ENCODE results near the gene CDK5RAP2. TPM values are rescaled to one million over a fixed set of nuclear protein-coding genes. Genes with fewer than 3 reads are reported as not detected.

Gene CDK5RAP2
- total RNA-seq, 2 experiments from 2014 or later: 107 to 124 TPM

- Mint-ChIP-seq H3K4me3 (no peak overlapping the region), H3K27ac (no peak overlapping the region), H3K36me3 (ENCODE audit: low read depth) (peaks cover 6% of the 10 kb centered on the region), H3K9me3 (ENCODE audit: insufficient read depth) (no peaks in the 10 kb centered on the region), H3K4me1 (ENCODE audit: low read depth) (no peaks in the 10 kb centered on the region), H3K27me3 (ENCODE audit: low read depth) (no peaks in the 10 kb centered on the region)
- DNase-seq (no peak), ATAC-seq (no peak)
- ChIA-PET CTCF (no interaction called here), POLR2A (no interaction called here)
Observed at GRCh38 chr9:120377268-120378159, 202.5 kb downstream of the CDK5RAP2 start.

- no peaks in the 10 kb centered on the region for H3K9me3 Mint-ChIP-seq (ENCODE audit: insufficient read depth)
- no peaks in the 10 kb centered on the region for H3K4me1 Mint-ChIP-seq (ENCODE audit: low read depth)
- H3K36me3 Mint-ChIP-seq (ENCODE audit: low read depth): peaks cover 6% of the 10 kb centered on the region
- H3K4me3 Mint-ChIP-seq: no peak overlapping the region
- ATAC-seq: no peak
- H3K27me3 Mint-ChIP-seq (ENCODE audit: low read depth): no peaks in the 10 kb centered on the region
- DNase-seq: no peak
- H3K27ac Mint-ChIP-seq: no peak overlapping the region
- POLR2A ChIA-PET: no interaction called here
- CTCF ChIA-PET: no interaction called here
Observed at GRCh38 chr9:120376101-120376500, 203.9 kb downstream of the CDK5RAP2 start.

GRCh38 chr9:120375316-120375715, 204.7 kb downstream of the CDK5RAP2 start:
- ChIA-PET CTCF (no interaction called here), POLR2A (no interaction called here)
- peaks cover 6% of the 10 kb centered on the region for H3K36me3 Mint-ChIP-seq (ENCODE audit: low read depth)

GRCh38 chr9:120374817-120375216, 205.2 kb downstream of the CDK5RAP2 start:
- H3K9me3 Mint-ChIP-seq (ENCODE audit: insufficient read depth): no peaks in the 10 kb centered on the region
- no peak overlapping the region for H3K27ac Mint-ChIP-seq
- no peak overlapping the region for H3K4me3 Mint-ChIP-seq
- ATAC-seq (no peak), DNase-seq (no peak)
- peaks cover 6% of the 10 kb centered on the region for H3K36me3 Mint-ChIP-seq (ENCODE audit: low read depth)
- ChIA-PET POLR2A (no interaction called here), CTCF (no interaction called here)
- no peaks in the 10 kb centered on the region for H3K4me1 Mint-ChIP-seq (ENCODE audit: low read depth)
- no peaks in the 10 kb centered on the region for H3K27me3 Mint-ChIP-seq (ENCODE audit: low read depth)

More at GRCh38 chr9:120375316-120375715, 204.7 kb downstream of the CDK5RAP2 start:
- DNase-seq (no peak), ATAC-seq (no peak)
- no peaks in the 10 kb centered on the region for H3K4me1 Mint-ChIP-seq (ENCODE audit: low read depth)
- H3K4me3 Mint-ChIP-seq: no peak overlapping the region
- no peaks in the 10 kb centered on the region for H3K9me3 Mint-ChIP-seq (ENCODE audit: insufficient read depth)
- no peaks in the 10 kb centered on the region for H3K27me3 Mint-ChIP-seq (ENCODE audit: low read depth)
- H3K27ac Mint-ChIP-seq: no peak overlapping the region

- H3K4me1 Mint-ChIP-seq (ENCODE audit: low read depth): no peaks in the 10 kb centered on the region
- POLR2A ChIA-PET: no interaction called here
- H3K36me3 Mint-ChIP-seq (ENCODE audit: low read depth): peaks cover 6% of the 10 kb centered on the region
- no peaks in the 10 kb centered on the region for H3K9me3 Mint-ChIP-seq (ENCODE audit: insufficient read depth)
- H3K4me3 Mint-ChIP-seq: no peak overlapping the region
- no peaks in the 10 kb centered on the region for H3K27me3 Mint-ChIP-seq (ENCODE audit: low read depth)
- ATAC-seq (no peak), DNase-seq (no peak)
- CTCF ChIA-PET: no interaction called here
- no peak overlapping the region for H3K27ac Mint-ChIP-seq
Observed at GRCh38 chr9:120374239-120374638, 205.7 kb downstream of the CDK5RAP2 start.

GRCh38 chr9:120372040-120372439, 207.9 kb downstream of the CDK5RAP2 start:
- CTCF ChIA-PET: no interaction called here
- Mint-ChIP-seq H3K36me3 (ENCODE audit: low read depth) (no peaks in the 10 kb centered on the region), H3K4me3 (no peak overlapping the region), H3K4me1 (ENCODE audit: low read depth) (no peaks in the 10 kb centered on the region), H3K9me3 (ENCODE audit: insufficient read depth) (no peaks in the 10 kb centered on the region), H3K27me3 (ENCODE audit: low read depth) (no peaks in the 10 kb centered on the region), H3K27ac (no peak overlapping the region)
- no peak for DNase-seq
- no peak for ATAC-seq
- POLR2A ChIA-PET: no interaction called here

- Mint-ChIP-seq H3K4me3 (no peak overlapping the region), H3K9me3 (ENCODE audit: insufficient read depth) (no peaks in the 10 kb centered on the region), H3K27ac (no peak overlapping the region), H3K27me3 (ENCODE audit: low read depth) (no peaks in the 10 kb centered on the region), H3K36me3 (ENCODE audit: low read depth) (no peaks in the 10 kb centered on the region), H3K4me1 (ENCODE audit: low read depth) (no peaks in the 10 kb centered on the region)
- ChIA-PET POLR2A (no interaction called here), CTCF (no interaction called here)
- ATAC-seq (no peak), DNase-seq (no peak)
Observed at GRCh38 chr9:120369608-120370220, 210.3 kb downstream of the CDK5RAP2 start.

GRCh38 chr9:120368799-120369198, 211.2 kb downstream of the CDK5RAP2 start:
- ChIA-PET CTCF (no interaction called here), POLR2A (no interaction called here)
- peaks cover 1% of the 10 kb centered on the region for H3K27me3 Mint-ChIP-seq (ENCODE audit: low read depth)
- H3K9me3 Mint-ChIP-seq (ENCODE audit: insufficient read depth): no peaks in the 10 kb centered on the region
- no peak overlapping the region for H3K4me3 Mint-ChIP-seq
- no peaks in the 10 kb centered on the region for H3K36me3 Mint-ChIP-seq (ENCODE audit: low read depth)
- H3K27ac Mint-ChIP-seq: no peak overlapping the region
- no peak for ATAC-seq
- H3K4me1 Mint-ChIP-seq (ENCODE audit: low read depth): no peaks in the 10 kb centered on the region
- DNase-seq: no peak

GRCh38 chr9:120366644-120367019, 213.3 kb downstream of the CDK5RAP2 start:
- no peaks in the 10 kb centered on the region for H3K36me3 Mint-ChIP-seq (ENCODE audit: low read depth)
- CTCF ChIA-PET: no interaction called here
- peaks cover 8% of the 10 kb centered on the region for H3K27me3 Mint-ChIP-seq (ENCODE audit: low read depth)
- H3K27ac Mint-ChIP-seq: no peak overlapping the region
- no peak for ATAC-seq
- no peak for DNase-seq
- H3K4me1 Mint-ChIP-seq (ENCODE audit: low read depth): no peaks in the 10 kb centered on the region
- H3K4me3 Mint-ChIP-seq: no peak overlapping the region
- no peaks in the 10 kb centered on the region for H3K9me3 Mint-ChIP-seq (ENCODE audit: insufficient read depth)
- POLR2A ChIA-PET: no interaction called here

- H3K27me3 Mint-ChIP-seq (ENCODE audit: low read depth): peaks cover 8% of the 10 kb centered on the region
- H3K9me3 Mint-ChIP-seq (ENCODE audit: insufficient read depth): no peaks in the 10 kb centered on the region
- H3K4me3 Mint-ChIP-seq: no peak overlapping the region
- no peak for DNase-seq
- ChIA-PET CTCF (no interaction called here), POLR2A (no interaction called here)
- H3K4me1 Mint-ChIP-seq (ENCODE audit: low read depth): no peaks in the 10 kb centered on the region
- no peak overlapping the region for H3K27ac Mint-ChIP-seq
- no peak for ATAC-seq
- H3K36me3 Mint-ChIP-seq (ENCODE audit: low read depth): no peaks in the 10 kb centered on the region
Observed at GRCh38 chr9:120365386-120365785, 214.6 kb downstream of the CDK5RAP2 start.

- ATAC-seq: no peak
- Mint-ChIP-seq H3K27me3 (ENCODE audit: low read depth) (peaks cover 8% of the 10 kb centered on the region), H3K27ac (no peak overlapping the region), H3K9me3 (ENCODE audit: insufficient read depth) (no peaks in the 10 kb centered on the region), H3K36me3 (ENCODE audit: low read depth) (no peaks in the 10 kb centered on the region), H3K4me3 (no peak overlapping the region), H3K4me1 (ENCODE audit: low read depth) (no peaks in the 10 kb centered on the region)
- ChIA-PET CTCF (no interaction called here), POLR2A (no interaction called here)
- no peak for DNase-seq
Observed at GRCh38 chr9:120363697-120364096, 216.3 kb downstream of the CDK5RAP2 start.

- no peaks in the 10 kb centered on the region for H3K4me1 Mint-ChIP-seq (ENCODE audit: low read depth)
- H3K9me3 Mint-ChIP-seq (ENCODE audit: insufficient read depth): no peaks in the 10 kb centered on the region
- no peak overlapping the region for H3K4me3 Mint-ChIP-seq
- DNase-seq (no peak), ATAC-seq (no peak)
- POLR2A ChIA-PET: no interaction called here
- no peak overlapping the region for H3K27ac Mint-ChIP-seq
- CTCF ChIA-PET: no interaction called here
- peaks cover 8% of the 10 kb centered on the region for H3K27me3 Mint-ChIP-seq (ENCODE audit: low read depth)
- no peaks in the 10 kb centered on the region for H3K36me3 Mint-ChIP-seq (ENCODE audit: low read depth)
Observed at GRCh38 chr9:120362446-120362845, 217.5 kb downstream of the CDK5RAP2 start.

- H3K4me3 Mint-ChIP-seq: no peak overlapping the region
- no peak for DNase-seq
- no peaks in the 10 kb centered on the region for H3K9me3 Mint-ChIP-seq (ENCODE audit: insufficient read depth)
- no peaks in the 10 kb centered on the region for H3K4me1 Mint-ChIP-seq (ENCODE audit: low read depth)
- ATAC-seq: no peak
- peaks cover 8% of the 10 kb centered on the region for H3K27me3 Mint-ChIP-seq (ENCODE audit: low read depth)
- no peak overlapping the region for H3K27ac Mint-ChIP-seq
- CTCF ChIA-PET: no interaction called here
- POLR2A ChIA-PET: no interaction called here
- H3K36me3 Mint-ChIP-seq (ENCODE audit: low read depth): no peaks in the 10 kb centered on the region
Observed at GRCh38 chr9:120361551-120361950, 218.4 kb downstream of the CDK5RAP2 start.

Measured in activated CD8-positive, alpha-beta T cell treated with anti-CD3 and anti-CD28 coated beads, Interleukin-2, amount 10 ng/mL, durations not matched to agents 7 days and 5 days (primary cell).